Measurements from ENCODE around the gene CCNF.

The CCNF gene

DNA sequence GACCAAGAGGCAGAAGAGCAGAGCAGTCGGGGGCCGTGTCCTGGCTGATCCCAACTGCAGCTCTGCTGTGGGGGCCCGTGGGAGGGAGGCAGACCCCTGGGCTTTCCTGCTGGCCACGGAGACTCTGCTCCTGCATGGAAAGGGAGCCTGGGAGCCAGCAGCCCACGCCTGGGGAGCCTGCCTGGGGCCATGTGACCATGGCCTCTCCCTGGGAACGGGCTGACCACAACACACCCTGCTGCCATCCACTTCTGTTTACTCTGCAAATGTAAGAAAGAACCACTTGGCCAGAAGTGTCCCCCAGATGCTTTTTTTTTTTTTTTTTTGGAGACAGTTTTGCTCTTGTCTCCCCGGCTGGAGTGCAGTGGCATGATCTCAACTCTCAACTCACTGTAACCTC is 28.7 kb downstream of the CCNF start:
- DNase-seq: no peak

DNA sequence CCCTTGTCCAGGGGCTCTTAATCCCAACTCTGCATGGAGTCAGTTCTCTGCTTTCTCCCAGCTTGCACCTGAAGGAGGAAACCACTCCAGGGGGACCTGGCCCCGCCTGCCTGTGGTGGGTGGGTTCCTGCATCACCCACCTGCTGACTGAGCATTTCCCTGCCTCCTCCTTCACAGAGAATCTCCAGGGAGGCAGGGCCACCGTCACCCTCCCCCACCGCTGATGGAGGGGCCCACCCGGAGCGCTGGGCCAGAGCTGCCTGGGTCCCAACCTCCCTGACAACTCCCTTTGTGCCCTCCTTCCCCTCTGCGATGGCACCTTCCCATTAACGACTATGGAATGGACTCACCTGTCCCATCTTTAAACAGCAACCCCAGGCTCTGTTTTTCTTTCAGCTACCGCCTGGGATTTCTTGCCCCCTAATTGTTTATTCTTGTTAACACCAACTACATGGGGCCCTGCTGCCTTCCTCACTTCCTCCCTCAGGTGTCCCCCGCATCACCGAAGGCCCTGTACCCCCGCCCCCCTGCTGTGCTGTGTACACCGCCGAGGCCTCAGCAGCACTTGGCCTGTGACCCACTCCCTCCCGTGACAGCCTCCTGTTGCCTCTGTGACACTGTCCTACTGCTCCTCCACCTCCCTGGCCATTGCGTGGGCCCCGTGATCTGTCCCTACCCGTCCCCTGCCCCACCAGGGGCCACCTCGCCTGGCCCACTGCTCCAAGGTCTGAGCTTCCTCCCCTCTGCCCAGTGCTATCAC is 29.8 kb downstream of the CCNF start:
- DNase-seq: peak in 1 of 2 experiments; percentile 30

DNA sequence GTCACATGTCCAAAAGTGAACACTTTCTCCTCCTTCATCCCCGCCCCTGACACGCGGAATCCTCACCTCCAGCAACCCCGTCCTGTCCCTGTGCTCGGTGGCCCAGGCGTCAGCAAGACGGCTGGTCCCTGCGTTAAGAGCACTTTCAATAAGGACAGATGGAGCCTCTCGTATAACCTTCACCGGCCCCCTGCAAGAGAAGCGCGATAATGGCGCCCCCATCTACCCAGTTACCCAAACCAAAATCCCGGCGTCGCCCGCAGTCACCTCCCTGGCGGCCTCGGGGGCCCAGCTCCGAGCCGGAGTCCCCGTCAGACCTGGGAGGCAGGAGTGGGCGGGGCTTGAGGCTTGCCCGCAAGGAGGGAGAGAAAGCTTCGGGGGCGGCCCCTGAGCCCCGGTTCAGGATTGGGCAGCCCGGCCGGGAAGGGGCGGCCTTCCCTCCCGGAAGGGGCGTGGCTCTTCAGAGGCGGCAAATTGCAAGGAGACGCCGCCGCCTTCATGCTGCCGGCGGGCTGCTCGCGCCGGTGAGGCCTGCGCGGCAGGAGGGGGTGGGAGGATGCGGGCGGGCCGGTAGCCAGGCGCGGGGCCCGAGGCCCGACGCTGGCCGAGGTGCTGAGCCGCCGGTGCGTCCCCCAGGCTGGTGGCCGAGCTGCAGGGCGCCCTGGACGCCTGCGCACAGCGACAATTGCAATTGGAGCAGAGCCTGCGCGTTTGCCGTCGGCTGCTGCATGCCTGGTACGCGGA is 30.6 kb downstream of the CCNF start, which contains the start of gene TEDC2:
TSS of gene TEDC2 (plus strand) at position 463 of the 744 bp plus-strand sequence. CDS start at position 499, 36 bp downstream.
- peak; percentile 98 for DNase-seq

DNA sequence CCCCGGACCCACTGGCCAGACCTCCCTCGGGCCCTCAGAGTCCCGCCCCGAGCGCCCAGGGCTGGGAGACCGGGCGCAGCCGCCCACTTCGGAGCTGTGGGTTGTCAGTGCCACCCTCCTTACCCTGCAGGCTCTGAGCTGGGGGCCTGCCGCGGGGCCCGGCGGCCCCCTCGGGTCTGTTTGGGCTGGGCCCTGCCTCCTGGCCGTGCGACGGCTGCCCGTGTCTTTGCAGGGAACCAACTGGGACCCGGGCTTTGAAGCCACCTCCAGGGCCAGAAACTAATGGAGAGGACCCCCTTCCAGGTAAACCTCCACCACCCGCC is 31.1 kb downstream of the CCNF start:
- no peak for DNase-seq

DNA sequence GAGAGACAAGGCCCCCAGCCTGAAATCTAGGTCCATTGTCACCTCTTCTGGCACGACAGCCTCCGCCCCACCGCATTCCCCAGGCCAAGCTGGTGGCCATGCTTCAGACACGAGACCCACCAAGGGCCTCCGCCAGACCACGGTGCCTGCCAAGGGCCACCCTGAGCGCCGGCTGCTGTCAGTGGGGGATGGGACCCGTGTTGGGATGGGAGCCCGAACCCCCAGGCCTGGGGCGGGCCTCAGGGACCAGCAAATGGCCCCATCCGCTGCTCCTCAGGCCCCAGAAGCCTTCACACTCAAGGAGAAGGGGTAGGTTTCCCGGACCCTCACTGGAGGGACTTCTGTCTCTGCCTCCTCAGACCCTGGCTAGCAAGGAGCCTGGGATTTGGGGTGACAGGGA is 31.7 kb downstream of the CCNF start:
- DNase-seq: no peak

DNA sequence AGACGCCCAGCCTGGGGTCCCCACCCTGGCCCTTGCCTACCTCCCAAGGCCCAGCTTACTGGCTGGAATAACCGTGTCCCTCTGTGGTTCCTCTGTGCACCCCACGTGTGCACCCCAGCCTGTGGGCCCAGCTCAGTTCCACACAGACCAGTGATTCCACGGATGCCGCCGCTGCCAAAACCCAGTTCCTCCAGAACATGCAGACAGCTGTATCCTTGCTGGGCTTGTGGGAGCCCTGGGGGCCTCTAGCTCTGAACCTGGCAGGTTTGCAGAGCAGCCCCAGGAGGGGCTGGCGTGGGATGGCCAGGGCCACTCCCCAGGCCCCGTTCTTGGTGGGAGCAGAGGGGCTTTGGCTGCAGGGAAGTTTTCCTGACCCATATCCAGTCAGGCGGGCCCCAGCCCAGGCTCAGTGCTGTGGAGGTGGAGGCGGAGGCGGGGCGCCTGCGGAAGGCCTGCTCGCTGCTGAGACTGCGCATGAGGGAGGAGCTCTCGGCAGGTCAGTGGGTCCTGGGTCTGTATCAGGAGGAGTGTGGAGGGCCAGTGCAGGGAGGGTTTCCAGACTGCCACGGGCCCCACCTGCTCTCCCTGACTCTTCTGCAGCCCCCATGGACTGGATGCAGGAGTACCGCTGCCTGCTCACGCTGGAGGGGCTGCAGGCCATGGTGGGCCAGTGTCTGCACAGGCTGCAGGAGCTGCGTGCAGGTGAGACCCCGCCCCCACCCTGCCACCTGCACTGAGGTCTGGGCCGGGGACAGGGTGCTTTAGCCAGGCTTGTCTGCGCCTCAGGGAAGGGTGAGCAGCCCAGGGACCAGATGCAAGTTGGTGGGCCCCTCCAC is 33.0 kb downstream of the CCNF start:
- no peak for DNase-seq

DNA sequence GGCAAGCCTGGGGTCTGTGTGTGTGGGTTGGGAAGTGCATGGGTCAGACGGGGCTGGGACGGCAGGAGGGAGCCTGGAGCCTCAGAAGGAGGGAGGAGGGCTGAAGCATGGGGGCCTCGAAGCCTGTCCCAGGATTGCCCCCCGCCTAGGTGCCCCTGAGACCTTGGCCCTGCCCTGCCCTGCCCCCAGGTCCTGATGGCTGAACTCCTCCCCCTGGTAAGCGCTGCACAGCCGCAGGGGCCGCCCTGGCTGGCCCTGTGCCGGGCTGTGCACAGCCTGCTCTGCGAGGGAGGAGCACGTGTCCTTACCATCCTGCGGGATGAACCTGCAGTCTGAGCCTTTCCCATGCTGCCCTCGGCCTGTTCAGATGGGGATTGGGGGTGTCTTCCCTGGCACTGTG is 35.1 kb downstream of the CCNF start:
- DNase-seq: no peak

DNA sequence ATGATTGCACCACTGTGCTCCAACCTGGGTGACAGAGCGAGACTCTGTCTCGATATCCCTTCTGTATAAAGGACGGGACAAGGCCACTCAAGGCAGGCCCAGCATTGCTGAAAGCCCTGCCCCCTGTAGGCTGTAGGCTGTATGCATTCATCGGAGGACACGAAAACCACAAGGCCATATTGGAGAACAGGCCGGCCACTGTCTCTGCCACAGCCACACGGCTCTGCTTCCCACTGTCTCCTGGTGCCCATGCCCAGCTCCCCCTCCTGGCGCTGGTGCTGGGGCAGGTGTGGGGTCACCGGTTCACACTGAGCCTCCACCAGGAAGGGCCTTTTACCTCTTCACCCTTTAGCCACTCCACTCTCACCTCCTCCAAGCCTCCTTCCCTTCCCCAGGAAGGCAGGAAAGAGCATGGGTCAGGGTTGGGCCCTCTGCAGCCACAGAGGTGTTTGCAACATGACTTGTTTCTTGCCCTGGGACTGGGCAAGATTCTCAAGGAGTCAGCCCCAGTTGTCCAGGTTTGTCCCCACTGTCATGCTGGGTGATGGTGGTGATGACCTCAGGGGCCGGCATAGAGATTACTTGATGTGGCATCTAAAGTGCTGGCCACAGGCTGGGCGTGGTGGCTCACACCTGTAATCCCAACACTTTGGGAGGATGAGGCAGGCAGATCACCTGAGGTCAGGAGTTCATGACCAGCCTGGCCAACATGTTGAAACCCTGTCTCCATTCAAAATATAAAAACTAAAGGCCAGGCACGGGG is 36.6 kb downstream of the CCNF start:
- DNase-seq: no peak

DNA sequence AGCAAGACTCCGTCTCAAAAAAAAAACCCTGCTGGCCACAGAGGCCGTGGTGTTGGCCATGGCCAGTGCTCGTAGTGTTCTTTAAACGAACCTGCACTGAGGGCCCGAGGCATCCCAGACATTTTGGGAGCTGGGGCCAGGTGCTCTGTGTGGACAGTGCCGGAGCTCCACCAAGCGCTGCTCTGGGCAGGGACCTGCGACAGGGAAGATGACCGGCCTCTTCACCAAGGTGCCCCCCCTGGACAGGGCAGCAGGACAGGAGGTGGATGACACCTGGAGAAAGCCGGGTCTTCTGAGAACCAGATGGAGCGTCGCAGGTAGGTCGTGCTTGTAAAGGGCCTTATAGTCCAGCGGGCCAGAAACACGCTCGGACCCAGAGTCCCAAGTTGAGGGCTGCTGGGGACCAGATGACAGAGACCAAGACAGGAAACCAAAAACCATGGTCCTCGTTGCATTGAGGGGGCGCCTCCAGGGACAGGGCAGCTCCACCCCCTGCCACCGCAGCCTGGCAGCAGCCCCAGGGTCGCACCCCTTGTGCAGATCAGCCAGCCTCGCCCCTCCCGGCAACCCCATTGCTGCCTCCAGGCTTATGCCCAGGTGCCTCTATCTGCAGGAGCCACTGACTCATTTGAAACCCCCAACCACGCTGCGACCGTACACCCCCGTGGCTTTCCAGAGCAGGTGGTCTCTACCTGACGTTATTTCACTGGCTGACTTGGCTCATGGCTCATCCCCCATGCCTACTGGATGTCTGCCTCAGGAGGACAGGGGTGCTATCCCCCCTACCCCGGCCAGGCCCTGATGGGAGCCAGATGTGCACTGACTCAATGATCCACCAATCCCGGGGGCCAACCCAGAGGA is 37.6 kb downstream of the CCNF start:
- DNase-seq: no peak

DNA sequence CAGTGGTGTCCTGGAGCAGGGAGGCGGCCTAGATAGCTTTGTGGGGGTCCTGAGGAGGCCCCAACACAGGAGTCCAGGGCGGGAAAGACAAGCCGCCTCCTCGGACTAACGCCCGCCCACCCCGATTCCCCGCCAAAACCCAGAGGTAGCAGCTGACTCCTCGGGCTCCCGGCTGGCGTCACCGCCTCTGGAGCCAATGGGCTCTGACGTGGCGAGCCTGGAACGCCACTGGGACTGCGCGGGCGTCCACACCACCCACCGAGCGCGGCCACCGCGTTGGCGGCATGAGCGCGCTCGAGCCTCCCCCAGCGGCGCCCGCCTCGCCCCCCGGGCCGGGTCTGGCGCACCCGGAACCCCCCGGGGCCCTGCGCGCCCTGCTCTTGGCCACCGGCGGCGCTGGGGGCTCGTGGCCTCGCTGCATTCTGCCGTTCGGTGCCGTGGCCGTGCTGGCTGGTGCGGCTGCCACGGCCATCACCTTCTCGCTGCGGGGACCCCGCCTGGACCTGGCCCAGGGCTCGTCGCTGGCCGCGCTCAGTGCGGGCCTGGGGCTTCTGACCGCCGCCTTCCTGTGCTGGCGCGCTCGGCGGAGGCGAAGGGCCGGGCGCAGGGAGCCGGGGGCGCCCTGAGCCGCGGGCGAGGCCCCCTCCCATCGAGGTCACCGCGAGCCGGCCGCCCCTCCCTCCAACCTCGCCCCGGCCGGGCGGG is 38.4 kb downstream of the CCNF start:
- peak in 1 of 2 experiments; percentile 56 for DNase-seq

DNA sequence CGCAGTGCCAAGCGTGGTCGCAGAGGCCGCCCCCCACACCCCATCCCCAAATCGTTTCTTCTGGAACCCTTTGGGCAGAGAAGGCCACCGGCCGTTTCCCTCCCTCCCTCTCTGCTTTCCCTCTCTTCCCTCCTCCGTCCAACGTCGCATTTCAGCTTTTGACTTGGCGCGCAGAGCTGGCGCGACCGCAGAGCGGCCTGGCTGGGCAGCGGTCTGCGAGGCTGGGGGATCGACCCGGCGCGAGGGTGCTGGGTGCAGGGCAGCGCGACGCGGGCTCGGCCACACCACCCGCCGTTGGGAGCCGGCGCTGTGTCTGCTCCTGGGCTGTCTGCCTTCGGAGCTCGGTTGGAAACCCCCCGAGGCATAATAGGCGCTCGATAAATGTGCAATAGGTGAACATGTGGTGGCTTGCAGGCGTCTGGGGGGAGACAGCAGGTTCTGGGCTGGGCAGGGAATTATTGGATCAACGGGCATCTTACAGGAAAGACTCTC is 39.0 kb downstream of the CCNF start:
- no peak for DNase-seq

DNA sequence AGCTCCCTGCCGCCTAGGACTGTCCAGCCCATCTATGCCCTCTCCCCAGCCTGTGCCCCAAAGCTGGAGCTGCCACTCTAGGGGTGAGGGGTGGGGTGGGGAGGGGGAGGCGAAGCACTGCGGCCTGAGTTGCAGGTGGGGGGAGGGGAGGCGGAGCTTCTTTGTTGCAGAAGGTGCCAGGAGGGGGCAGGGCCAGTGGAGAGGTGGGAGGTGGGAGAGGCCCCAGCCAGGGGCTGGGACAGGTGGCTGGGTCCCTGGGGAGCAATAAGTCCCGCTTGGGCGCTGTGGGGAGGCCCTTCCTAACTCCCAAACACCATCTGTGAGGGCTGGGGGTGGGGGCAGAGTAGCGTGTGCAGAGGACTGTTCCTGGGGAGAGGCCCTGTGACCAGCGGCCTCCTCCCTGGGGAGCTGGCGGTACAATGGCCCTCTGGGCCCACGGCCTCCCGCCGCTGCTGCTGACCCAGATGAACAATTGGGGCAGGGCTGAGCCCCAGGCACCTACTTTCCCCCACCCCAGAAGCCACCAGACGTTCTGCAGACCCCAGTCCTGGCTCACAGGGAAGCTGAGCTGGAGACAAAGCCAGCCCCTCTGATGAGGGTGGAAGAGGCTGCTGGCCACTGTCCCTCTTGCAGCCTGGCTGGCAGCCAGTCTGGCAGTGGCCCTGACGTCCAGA is 39.6 kb downstream of the CCNF start:
- no peak for DNase-seq

DNA sequence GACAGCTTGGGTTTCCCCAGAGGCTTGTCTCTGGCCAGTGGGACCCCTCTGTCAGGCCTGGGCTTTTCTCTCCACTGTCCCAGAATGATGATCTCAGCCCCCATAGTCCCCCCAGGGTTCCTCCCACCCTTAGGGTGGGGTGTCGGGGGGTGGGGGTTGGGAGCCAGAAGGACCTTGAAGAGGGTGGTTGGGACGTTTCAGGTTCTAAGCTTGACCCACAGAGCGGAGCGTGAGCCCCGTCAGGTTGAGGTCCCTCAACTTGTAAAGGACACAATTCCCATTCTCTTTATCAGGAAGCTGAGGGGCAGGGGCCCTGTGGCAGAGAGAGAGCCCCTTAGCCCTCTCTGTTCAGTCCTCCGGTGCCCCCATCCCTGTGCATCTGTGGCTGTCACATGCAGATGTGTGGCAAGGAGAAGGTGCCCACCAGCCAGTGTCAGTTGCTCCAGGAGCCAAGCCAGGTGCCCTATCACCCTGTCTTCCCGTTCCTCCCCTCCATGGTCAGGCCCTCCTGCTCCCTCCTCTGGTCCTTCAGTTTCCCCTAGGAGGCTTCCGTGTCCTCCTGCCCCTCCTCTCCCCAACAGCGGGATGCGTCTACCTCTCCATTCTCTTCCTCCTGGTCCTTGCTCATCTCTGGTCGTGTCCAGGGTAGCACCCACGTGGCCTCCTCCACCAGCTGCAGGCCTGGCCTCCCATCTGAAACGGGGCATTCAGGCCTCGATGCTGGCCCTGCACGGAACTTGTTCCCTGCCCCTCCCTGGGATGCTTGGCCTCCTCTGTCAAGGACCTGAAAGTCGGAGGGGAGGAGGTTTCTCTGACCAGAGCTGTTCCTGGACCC is 40.4 kb downstream of the CCNF start:
- no peak for DNase-seq

DNA sequence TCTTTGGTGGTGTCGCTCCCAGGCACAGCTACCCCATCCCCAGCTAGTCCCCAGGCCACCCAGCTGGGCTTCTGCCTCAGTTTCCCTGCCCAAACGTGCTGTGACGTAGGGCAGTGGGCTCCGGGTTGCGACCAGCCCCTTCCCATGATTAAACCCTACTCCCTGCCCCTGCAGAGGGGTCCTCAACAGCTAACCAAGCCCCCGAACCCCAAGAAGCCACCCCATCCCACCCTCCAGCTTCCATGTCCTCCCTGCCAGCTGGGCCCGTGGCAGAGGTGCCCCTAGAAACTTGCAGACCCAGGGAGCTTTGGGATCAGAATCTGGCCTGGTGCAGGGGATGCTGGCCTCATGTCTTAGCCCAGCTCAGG is 41.0 kb downstream of the CCNF start:
- DNase-seq: no peak

DNA sequence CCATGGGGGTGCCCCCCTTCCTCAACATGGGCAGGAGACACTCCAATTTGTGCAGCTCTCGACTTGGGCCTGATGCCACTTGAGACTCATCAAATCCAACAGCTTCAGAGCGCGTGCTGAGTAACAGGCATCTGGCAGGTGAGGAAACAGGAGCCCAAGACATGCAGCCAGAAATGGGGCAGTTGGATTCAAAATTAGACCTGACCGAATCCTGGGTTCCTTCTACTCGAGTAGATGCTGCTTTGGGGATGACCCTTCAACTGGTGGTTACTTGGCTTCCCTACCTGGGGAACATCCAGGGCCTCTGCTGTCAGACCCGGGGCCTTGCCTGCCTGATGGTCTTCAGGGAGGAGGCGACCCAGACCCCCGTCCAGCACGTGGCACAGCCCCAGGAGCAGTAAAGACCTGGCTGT is 41.4 kb downstream of the CCNF start:
- DNase-seq: no peak

DNA sequence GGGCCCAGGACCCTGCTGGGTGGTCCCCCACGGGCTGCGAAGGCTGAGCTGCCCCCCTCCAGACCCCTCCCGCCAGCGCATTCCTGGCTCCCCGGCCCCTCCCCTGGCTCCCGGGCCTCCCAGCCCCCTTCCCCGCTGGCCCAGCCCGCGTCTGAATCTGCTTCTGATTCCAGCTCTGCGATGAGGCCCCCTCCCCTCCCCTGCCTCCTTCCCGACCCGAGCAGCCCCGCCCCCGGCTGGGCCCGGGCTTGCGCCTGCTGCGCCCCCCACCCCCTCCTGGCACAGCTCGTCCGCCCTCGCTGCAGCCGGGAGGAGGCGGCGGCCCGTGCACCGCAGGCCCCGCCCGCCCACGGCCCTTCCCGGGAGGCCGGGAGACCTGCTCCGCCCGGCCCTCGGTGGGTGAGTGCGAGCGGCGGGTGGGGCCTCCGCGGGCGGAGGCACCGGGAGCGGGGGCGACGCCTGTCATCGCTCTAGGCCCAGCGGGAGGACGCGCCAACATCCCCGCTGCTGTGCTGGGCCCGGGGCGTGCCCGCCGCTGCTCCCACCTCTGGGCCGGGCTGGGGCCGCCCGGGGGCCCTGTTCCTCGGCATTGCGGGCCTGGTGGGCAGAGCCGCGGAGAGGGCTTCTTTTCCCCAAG is 41.9 kb downstream of the CCNF start, which contains the start of gene NTN3:
TSS of gene NTN3 (plus strand) at position 282 of the 637 bp plus-strand sequence. CDS start 405 bp downstream, outside the sequence.
- DNase-seq: no peak

DNA sequence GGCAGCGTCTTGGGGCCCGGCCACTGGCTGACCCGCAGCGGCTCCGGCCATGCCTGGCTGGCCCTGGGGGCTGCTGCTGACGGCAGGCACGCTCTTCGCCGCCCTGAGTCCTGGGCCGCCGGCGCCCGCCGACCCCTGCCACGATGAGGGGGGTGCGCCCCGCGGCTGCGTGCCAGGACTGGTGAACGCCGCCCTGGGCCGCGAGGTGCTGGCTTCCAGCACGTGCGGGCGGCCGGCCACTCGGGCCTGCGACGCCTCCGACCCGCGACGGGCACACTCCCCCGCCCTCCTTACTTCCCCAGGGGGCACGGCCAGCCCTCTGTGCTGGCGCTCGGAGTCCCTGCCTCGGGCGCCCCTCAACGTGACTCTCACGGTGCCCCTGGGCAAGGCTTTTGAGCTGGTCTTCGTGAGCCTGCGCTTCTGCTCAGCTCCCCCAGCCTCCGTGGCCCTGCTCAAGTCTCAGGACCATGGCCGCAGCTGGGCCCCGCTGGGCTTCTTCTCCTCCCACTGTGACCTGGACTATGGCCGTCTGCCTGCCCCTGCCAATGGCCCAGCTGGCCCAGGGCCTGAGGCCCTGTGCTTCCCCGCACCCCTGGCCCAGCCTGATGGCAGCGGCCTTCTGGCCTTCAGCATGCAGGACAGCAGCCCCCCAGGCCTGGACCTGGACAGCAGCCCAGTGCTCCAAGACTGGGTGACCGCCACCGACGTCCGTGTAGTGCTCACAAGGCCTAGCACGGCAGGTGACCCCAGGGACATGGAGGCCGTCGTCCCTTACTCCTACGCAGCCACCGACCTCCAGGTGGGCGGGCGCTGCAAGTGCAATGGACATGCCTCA is 42.6 kb downstream of the CCNF start:
- no peak for DNase-seq

DNA sequence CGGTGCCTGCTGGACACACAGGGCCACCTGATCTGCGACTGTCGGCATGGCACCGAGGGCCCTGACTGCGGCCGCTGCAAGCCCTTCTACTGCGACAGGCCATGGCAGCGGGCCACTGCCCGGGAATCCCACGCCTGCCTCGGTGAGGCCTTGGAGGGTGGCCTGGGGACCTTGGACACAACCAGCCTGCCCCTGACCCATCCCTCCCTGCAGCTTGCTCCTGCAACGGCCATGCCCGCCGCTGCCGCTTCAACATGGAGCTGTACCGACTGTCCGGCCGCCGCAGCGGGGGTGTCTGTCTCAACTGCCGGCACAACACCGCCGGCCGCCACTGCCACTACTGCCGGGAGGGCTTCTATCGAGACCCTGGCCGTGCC is 43.2 kb downstream of the CCNF start:
- DNase-seq: no peak
